PFSK-1 (cell line): ENCODE data around the gene TMEM219.

Experiments used
- FOXP2 ChIP-seq: optimal IDR thresholded peaks from 2 replicates; pipeline ENCODE3; 2011; ENCODE audit warnings: borderline replicate concordance, control low read depth, inconsistent platforms; ENCODE audit not compliant: insufficient read depth; ENCODE audit errors: extremely low read length, extremely low read depth
- POLR2AphosphoS5 ChIP-seq: IDR thresholded peaks from 2 replicates; pipeline ENCODE4 v1.6.1; 2012; ENCODE audit warnings: low read depth, mild to moderate bottlenecking, control low read depth, low read length, moderate library complexity
- REST ChIP-seq, 2 experiments: IDR thresholded peaks; 2 replicates each; pipeline versions ENCODE4 v1.6.1 to v1.8.0; 2011 to 2012; ENCODE audit warnings: low read depth in 2 of 2, low read length in 2 of 2, control low read depth in 1 of 2, inconsistent platforms in 1 of 2, mild to moderate bottlenecking in 1 of 2, moderate library complexity in 1 of 2; ENCODE audit not compliant: insufficient read depth in 1 of 2
- SIN3A ChIP-seq: IDR thresholded peaks from 2 replicates; pipeline ENCODE4 v1.6.1; 2012; ENCODE audit warnings: mild to moderate bottlenecking, low read length, moderate library complexity, borderline replicate concordance; ENCODE audit not compliant: insufficient read depth
- TAF1 ChIP-seq: IDR thresholded peaks from 2 replicates; pipeline ENCODE4 v1.6.1; 2012; ENCODE audit warnings: low read length, control low read depth, borderline replicate concordance; ENCODE audit not compliant: insufficient read depth

TMEM219 gene

GRCh38 chr16:29992344-29992967 lies 30.6 kb downstream of the TMEM219 start:
- TF ChIP-seq FOXP2 (no peak), TAF1 (no peak), REST (IDR thresholded peaks at IDR 0.05; ENCODE audit: insufficient read depth in 1 of 2, low read depth in 2 of 2, low read length in 2 of 2) (no peak), POLR2AphosphoS5 (no peak), SIN3A (no peak)

GRCh38 chr16:29993191-29993902 lies 31.5 kb downstream of the TMEM219 start:
- TF ChIP-seq REST (IDR thresholded peaks at IDR 0.05; ENCODE audit: insufficient read depth in 1 of 2, low read depth in 2 of 2, low read length in 2 of 2) (no peak), POLR2AphosphoS5 (peak; percentile 11; the same call in 1 of the 2 replicates)

- TF ChIP-seq SIN3A (no peak), FOXP2 (no peak), POLR2AphosphoS5 (no peak), TAF1 (no peak), REST (IDR thresholded peaks at IDR 0.05; ENCODE audit: insufficient read depth in 1 of 2, low read depth in 2 of 2, low read length in 2 of 2) (no peak)
These were observed 32.2 kb downstream of the TMEM219 start for GRCh38 chr16:29993903-29994599.

GRCh38 chr16:29994600-29995323 lies 32.9 kb downstream of the TMEM219 start:
- TF ChIP-seq TAF1 (no peak), REST (IDR thresholded peaks at IDR 0.05; ENCODE audit: insufficient read depth in 1 of 2, low read depth in 2 of 2, low read length in 2 of 2) (no peak), FOXP2 (no peak), POLR2AphosphoS5 (no peak), SIN3A (no peak)
